Measurements from ENCODE around the gene GLP2R. TPM values are rescaled to one million over a fixed set of nuclear protein-coding genes. Genes with fewer than 3 reads are reported as not detected.

GLP2R gene
- total RNA-seq, 1 donor from 2014 or later = not detected

DNA sequence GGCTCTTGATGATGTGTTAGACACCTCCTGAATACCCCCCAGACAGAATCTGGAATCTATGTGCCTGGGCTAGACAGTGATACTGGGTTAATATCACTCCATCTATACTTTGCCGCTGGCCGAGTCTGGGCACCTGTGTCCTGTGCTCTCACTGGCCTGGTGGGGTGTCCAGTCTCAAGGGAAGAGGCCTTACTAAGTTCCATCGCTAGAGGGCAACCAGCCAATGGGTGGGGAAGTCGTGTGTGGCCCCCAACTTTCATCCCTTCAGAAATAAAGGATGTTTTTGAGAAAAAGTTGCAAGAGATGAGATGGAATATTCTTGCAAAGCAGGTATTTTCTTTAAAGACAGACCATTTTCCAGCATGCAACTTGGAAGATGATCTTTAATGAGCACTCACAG, 1.6 kb upstream of the GLP2R start:
- Mint-ChIP-seq H3K27ac (no peak overlapping the region), H3K36me3 (no peaks in the 10 kb centered on the region), H3K27me3 (peaks cover 25% of the 10 kb centered on the region), H3K4me3 (no peak overlapping the region), H3K9me3 (no peaks in the 10 kb centered on the region), H3K4me1 (ENCODE audit: unreplicated experiment) (no peaks in the 10 kb centered on the region)
- DNase-seq (ENCODE audit: extremely low spot score, unreplicated experiment) = no peak
- TF ChIP-seq, protein P1, sequence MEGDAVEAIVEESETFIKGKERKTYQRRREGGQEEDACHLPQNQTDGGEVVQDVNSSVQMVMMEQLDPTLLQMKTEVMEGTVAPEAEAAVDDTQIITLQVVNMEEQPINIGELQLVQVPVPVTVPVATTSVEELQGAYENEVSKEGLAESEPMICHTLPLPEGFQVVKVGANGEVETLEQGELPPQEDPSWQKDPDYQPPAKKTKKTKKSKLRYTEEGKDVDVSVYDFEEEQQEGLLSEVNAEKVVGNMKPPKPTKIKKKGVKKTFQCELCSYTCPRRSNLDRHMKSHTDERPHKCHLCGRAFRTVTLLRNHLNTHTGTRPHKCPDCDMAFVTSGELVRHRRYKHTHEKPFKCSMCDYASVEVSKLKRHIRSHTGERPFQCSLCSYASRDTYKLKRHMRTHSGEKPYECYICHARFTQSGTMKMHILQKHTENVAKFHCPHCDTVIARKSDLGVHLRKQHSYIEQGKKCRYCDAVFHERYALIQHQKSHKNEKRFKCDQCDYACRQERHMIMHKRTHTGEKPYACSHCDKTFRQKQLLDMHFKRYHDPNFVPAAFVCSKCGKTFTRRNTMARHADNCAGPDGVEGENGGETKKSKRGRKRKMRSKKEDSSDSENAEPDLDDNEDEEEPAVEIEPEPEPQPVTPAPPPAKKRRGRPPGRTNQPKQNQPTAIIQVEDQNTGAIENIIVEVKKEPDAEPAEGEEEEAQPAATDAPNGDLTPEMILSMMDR (conservative IDR thresholded peaks at IDR 0.05) = no peak

DNA sequence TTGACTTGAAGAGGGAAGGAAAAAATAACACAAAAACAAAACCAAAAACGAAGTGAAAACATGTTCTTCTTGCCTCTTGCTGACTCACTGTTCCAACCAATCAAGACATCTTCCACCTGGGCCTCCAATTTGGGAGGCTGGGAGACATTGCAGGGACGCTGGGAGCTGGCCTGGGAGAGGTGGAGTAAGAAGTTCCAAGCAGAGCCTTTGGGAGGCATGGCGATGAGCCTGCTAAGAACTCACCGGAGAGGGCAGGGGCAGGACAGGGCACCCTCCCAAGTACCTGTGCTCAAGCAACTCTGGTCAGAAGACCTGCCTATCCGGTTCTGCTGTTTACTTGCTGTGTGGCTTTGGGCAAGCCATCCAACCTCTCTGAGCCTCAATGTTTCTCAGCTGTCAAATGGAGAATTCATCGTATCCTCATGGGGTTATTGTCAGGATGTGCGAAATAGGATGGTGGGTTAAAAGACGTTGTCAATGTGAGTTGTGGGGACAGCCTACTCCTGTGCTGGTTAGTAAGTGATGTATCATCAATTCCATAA, 856 bp upstream of the GLP2R start:
- H3K36me3 Mint-ChIP-seq = no peaks in the 10 kb centered on the region
- TF ChIP-seq, protein P1 (conservative IDR thresholded peaks at IDR 0.05) = no peak
- H3K4me1 Mint-ChIP-seq (ENCODE audit: unreplicated experiment) = no peaks in the 10 kb centered on the region
- H3K27me3 Mint-ChIP-seq = peaks cover 24% of the 10 kb centered on the region
- DNase-seq (ENCODE audit: extremely low spot score, unreplicated experiment) = no peak
- no peak overlapping the region for H3K27ac Mint-ChIP-seq
- no peak overlapping the region for H3K4me3 Mint-ChIP-seq
- no peaks in the 10 kb centered on the region for H3K9me3 Mint-ChIP-seq

DNA sequence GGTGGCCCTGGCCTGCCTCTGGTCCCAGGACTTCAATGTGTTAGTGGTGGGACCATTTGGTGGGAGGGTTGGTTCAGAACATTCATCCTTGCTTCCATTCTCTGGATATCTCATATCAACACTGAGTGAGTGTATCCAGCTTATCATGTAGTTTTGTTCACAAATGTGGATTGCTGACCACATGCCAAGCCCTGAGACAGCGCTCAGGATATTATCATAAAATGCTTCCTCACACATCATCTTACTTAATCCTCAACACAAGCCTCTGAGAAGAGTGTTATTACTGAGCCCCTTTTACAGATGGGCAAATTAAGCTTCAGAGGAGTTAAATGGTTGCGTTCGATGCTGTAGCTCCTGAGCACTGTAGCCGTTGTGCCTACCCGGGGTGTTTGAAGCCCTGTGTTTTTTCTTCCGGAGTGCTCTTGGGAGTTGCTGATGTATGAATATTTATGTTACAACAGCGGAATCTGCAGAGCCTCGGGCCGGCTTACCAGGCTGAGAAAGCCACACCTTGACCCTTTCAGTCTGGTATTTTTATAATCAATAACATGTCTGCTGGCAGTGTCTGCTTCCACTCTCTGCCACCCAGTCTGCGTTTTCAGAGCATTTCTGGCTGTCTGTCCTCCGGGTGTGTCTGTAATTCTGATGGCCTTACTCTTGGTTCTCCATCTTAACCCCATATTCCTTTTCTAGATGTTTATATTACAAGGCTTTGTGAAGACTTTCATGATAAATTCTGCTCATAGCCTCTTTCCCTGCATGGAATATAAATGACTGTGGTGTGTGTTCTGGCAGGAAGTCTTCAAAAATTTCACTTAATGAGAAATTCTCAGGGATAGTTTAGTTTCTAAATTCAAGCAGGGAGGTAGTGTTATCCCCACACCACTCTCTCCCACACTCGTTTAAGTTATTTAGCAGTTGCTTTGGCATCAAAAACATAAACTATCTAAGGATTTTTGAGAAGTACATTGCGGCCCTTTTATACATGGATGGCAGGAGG, 2.9 kb downstream of the GLP2R start:
- Mint-ChIP-seq H3K36me3 (no peaks in the 10 kb centered on the region), H3K27ac (peak overlapping the region; percentile 50), H3K4me3 (peak overlapping the region; percentile 6), H3K27me3 (peaks cover 22% of the 10 kb centered on the region), H3K9me3 (no peaks in the 10 kb centered on the region), H3K4me1 (ENCODE audit: unreplicated experiment) (no peaks in the 10 kb centered on the region)
- DNase-seq (ENCODE audit: extremely low spot score, unreplicated experiment) = no peak
- TF ChIP-seq, protein P1 (conservative IDR thresholded peaks at IDR 0.05) = no peak

DNA sequence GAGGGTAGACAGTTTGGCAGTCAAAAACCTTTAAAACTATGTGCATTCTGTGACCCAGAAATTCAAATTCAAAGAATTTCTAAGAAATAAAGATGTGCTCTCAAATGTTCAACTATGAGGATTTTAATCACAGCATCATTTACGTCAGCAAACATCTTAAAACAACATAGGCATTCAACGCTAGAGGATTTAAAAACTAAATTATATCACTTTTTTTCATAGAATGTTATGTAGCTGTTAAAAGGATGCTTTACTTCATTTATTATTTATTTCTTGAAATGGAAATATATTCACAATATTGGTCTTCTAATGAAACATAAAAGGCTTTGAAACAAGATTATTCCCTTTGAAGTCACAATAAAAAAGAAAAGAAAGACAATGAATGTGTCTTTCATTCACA, 3.6 kb downstream of the GLP2R start:
- Mint-ChIP-seq H3K9me3 (no peaks in the 10 kb centered on the region), H3K27me3 (peaks cover 22% of the 10 kb centered on the region), H3K36me3 (no peaks in the 10 kb centered on the region), H3K4me1 (ENCODE audit: unreplicated experiment) (no peaks in the 10 kb centered on the region), H3K27ac (no peak overlapping the region), H3K4me3 (no peak overlapping the region)
- TF ChIP-seq, protein P1 (conservative IDR thresholded peaks at IDR 0.05) = no peak
- DNase-seq (ENCODE audit: extremely low spot score, unreplicated experiment) = no peak

DNA sequence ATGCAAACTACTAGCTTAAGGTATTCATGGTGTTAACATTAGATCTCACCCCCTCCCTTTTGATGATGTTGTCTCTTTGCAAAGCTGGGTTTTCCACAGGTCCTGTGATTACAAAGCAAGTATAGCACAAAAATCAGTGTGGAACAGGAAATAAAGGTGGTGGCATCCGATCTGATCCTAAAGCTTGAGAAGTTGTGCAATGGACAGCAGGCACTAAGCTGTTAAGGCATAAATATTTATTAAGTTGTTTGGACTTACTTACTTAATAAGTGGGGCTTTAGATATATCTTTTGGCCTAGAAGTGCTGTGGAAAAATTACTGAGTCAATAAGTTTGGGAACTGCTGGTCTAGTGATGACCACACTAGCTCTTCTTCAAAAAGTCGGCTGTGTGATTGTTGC, 5.0 kb downstream of the GLP2R start:
- no peak for DNase-seq (ENCODE audit: extremely low spot score, unreplicated experiment)
- H3K27me3 Mint-ChIP-seq = peaks cover 19% of the 10 kb centered on the region
- no peaks in the 10 kb centered on the region for H3K36me3 Mint-ChIP-seq
- no peak overlapping the region for H3K4me3 Mint-ChIP-seq
- TF ChIP-seq, protein P1 (conservative IDR thresholded peaks at IDR 0.05) = no peak
- H3K4me1 Mint-ChIP-seq (ENCODE audit: unreplicated experiment) = no peaks in the 10 kb centered on the region
- H3K27ac Mint-ChIP-seq = no peak overlapping the region
- no peaks in the 10 kb centered on the region for H3K9me3 Mint-ChIP-seq

Data from type B pancreatic cell (in vitro differentiated cells).